Measurements from ENCODE around the gene SPAG17. TPM values are rescaled to one million over a fixed set of nuclear protein-coding genes. Genes with fewer than 3 reads are reported as not detected.
A peak's percentile ranks its signal among the peaks of the same experiment; 100 is the strongest.

SPAG17 gene
- total RNA-seq, 2 donors from 2014 or later: not detected

- intact Hi-C loops (cut with DNase I): no loop called here
- Histone ChIP-seq H3K4me1 (peaks cover 11% of the 10 kb centered on the region), H3K9ac (ENCODE audit: low read depth in 2 of 2, low read length in 2 of 2) (no peak overlapping the region), H3K4me3 (no peak overlapping the region), H3K27me3 (no peaks in the 10 kb centered on the region), H3K36me3 (no peaks in the 10 kb centered on the region), H3K9me3 (no peaks in the 10 kb centered on the region), H3K27ac (no peak overlapping the region)
- TF ChIP-seq CTCF (IDR thresholded peaks at IDR 0.05): no peak
- DNase-seq: no peak
Measured at GRCh38 chr1:117933769-117934168, 251.3 kb downstream of the SPAG17 start.

GRCh38 chr1:117932576-117932975, 252.5 kb downstream of the SPAG17 start:
- Histone ChIP-seq H3K27ac (no peak overlapping the region), H3K9ac (ENCODE audit: low read depth in 2 of 2, low read length in 2 of 2) (no peak overlapping the region), H3K4me3 (no peak overlapping the region), H3K4me1 (peaks cover 19% of the 10 kb centered on the region), H3K36me3 (no peaks in the 10 kb centered on the region), H3K27me3 (no peaks in the 10 kb centered on the region), H3K9me3 (no peaks in the 10 kb centered on the region)
- DNase-seq: no peak
- intact Hi-C loops (cut with DNase I): no loop called here
- TF ChIP-seq CTCF (IDR thresholded peaks at IDR 0.05): no peak

- DNase-seq: no peak
- H3K9ac ChIP-seq (ENCODE audit: low read depth in 2 of 2, low read length in 2 of 2): peak overlapping the region in 1 of 2 donors; percentile 70
- H3K4me1 ChIP-seq: peaks cover 19% of the 10 kb centered on the region
- TF ChIP-seq CTCF (IDR thresholded peaks at IDR 0.05): no peak
- intact Hi-C loops (cut with DNase I): no loop called here
- no peaks in the 10 kb centered on the region for H3K9me3 ChIP-seq
- H3K27me3 ChIP-seq: no peaks in the 10 kb centered on the region
- H3K36me3 ChIP-seq: no peaks in the 10 kb centered on the region
- peak overlapping the region; percentile 94 for H3K27ac ChIP-seq
- H3K4me3 ChIP-seq: peak overlapping the region; percentile 93
Measured at GRCh38 chr1:117930484-117930883, 254.5 kb downstream of the SPAG17 start.

- H3K9me3 ChIP-seq: no peaks in the 10 kb centered on the region
- peak overlapping the region; percentile 70 to 71 for H3K9ac ChIP-seq (ENCODE audit: low read depth in 2 of 2, low read length in 2 of 2)
- no peak for DNase-seq
- H3K4me1 ChIP-seq: peaks cover 19% of the 10 kb centered on the region
- intact Hi-C loops (cut with DNase I): no loop called here
- TF ChIP-seq CTCF (IDR thresholded peaks at IDR 0.05): no peak
- H3K4me3 ChIP-seq: peak overlapping the region; percentile 93
- no peaks in the 10 kb centered on the region for H3K27me3 ChIP-seq
- H3K36me3 ChIP-seq: no peaks in the 10 kb centered on the region
- peak overlapping the region; percentile 94 for H3K27ac ChIP-seq
Measured at GRCh38 chr1:117930173-117930447, 254.9 kb downstream of the SPAG17 start.

GRCh38 chr1:117929343-117930172, 255.5 kb downstream of the SPAG17 start, which contains the start of the genes GDAP2 and WDR3:
Gene GDAP2, minus strand, starts transcription at chr1:117929621. Its CDS starts 9,264 bp downstream, at chr1:117920357.
Gene WDR3, plus strand, starts transcription at chr1:117929739. Its CDS starts 3,581 bp downstream, at chr1:117933320.
- H3K36me3 ChIP-seq: no peaks in the 10 kb centered on the region

More at GRCh38 chr1:117929343-117930172, 255.5 kb downstream of the SPAG17 start, which contains the start of the genes GDAP2 and WDR3:
- Histone ChIP-seq H3K27ac (peak within 1 kb of the TSS; percentile 94), H3K9me3 (no peaks in the 10 kb centered on the region), H3K4me3 (peak within 1 kb of the TSS; percentile 93), H3K4me1 (peaks cover 19% of the 10 kb centered on the region), H3K9ac (ENCODE audit: low read depth in 2 of 2, low read length in 2 of 2) (peak within 1 kb of the TSS; percentile 70 to 80), H3K27me3 (no peaks in the 10 kb centered on the region)
- TF ChIP-seq CTCF (IDR thresholded peaks at IDR 0.05): no peak
- intact Hi-C loops (cut with DNase I): no loop called here
- peak; percentile 99 for DNase-seq

All from colonic mucosa (tissue), 4 donors.